ENCODE measurements around the gene KMT5B. TPM values are rescaled to one million over a fixed set of nuclear protein-coding genes. Genes with fewer than 3 reads are reported as not detected.

The KMT5B gene
- total and polyA plus RNA-seq, 2 of the 13 experiments (the other 11 are each of a cell fraction or from before 2014, with no cell fraction given): 17.6 to 23.7 TPM

DNA sequence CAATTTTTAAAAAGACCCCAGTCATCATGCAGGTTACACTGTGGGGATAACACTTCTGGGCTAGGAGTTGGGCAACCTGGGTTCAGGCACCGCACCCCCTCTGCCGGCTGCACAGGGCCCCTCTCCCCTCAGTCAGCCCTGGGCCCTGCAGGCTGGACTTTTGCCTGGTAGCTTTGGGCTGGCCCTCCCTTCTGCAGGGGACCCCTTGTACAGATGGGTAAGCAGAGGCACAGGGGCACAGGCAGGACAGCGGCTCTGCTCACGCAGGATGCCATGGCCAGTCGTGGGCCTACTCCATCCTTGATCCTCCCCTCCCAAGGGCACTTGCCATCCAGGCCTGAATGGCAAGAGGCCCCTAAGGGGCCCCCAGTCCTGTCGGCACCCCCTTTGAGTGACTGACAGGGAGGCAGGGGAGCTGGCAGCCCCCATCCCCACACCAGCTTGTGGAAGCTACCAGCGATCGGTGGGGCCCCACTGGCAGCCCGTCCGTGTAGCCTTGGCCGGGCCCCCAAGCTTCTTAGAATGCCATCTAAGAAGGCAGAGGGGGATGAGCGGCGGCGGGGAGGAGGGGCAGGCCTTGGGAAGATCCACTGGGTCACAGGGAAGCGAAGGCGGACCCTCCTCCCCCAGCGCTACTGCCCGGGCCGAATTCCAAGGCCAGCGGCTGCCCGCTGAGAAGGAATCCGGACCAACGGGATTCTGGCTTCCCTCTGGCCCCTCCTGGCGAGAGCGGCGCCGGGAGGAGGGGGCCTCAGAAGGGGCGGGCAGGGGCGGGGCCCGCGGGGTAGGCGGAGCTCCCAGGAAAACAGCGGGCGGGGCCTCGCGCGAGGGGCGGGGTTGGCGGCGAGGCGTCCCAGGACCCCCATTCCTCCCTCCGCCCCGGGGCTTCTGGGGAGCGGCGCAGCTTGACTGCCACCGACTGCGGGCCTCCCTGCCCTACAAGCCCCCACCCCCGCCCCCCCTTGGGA is 85.1 kb downstream of the KMT5B start (continued):
- TF ChIP-seq, protein P1, sequence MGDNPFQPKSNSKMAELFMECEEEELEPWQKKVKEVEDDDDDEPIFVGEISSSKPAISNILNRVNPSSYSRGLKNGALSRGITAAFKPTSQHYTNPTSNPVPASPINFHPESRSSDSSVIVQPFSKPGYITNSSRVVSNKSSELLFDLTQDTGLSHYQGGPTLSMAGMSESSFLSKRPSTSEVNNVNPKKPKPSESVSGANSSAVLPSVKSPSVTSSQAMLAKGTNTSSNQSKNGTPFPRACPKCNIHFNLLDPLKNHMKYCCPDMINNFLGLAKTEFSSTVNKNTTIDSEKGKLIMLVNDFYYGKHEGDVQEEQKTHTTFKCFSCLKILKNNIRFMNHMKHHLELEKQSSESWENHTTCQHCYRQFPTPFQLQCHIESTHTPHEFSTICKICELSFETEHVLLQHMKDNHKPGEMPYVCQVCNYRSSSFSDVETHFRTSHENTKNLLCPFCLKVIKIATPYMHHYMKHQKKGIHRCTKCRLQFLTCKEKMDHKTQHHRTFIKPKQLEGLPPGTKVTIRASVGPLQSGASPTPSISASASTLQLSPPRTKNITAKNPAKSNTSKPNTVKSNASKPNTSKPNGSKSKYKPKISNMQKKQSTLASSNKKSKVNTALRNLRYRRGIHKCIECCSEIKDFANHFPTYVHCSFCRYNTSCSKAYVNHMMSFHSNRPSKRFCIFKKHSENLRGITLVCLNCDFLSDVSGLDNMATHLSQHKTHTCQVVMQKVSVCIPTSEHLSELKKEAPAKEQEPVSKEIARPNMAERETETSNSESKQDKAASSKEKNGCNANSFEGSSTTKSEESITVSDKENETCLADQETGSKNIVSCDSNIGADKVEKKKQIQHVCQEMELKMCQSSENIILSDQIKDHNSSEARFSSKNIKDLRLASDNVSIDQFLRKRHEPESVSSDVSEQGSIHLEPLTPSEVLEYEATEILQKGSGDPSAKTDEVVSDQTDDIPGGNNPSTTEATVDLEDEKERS (CRISPR knock-in tag; IDR thresholded peaks at IDR 0.05): peak; percentile 72; the same call in 1 of the 2 replicates
- TF ChIP-seq, protein P2, sequence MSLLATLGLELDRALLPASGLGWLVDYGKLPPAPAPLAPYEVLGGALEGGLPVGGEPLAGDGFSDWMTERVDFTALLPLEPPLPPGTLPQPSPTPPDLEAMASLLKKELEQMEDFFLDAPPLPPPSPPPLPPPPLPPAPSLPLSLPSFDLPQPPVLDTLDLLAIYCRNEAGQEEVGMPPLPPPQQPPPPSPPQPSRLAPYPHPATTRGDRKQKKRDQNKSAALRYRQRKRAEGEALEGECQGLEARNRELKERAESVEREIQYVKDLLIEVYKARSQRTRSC (CRISPR knock-in tag; IDR thresholded peaks at IDR 0.05; ENCODE audit: low read depth): no peak
- TF ChIP-seq KLF13 (CRISPR knock-in tag; IDR thresholded peaks at IDR 0.05) (0 out of 2 replicates have a peak, but pooled peaks have one; percentile 56), AGO1 (IDR thresholded peaks at IDR 0.05; ENCODE audit: low read depth, low read length, poor library complexity, severe bottlenecking) (peak; percentile 65), HNF4G (IDR thresholded peaks at IDR 0.05; ENCODE audit: borderline replicate concordance, low read depth, low read length) (peak; percentile 86), HNF4G (CRISPR knock-in tag; IDR thresholded peaks at IDR 0.05; ENCODE audit: borderline replicate concordance, low read depth) (peak; percentile 62; the same call in 1 of the 2 replicates), RARA (CRISPR knock-in tag; IDR thresholded peaks at IDR 0.05) (peak; percentile 49), NCOR1 (IDR thresholded peaks at IDR 0.05; ENCODE audit: borderline replicate concordance, low read length) (peak; percentile 84), ELF3 (CRISPR knock-in tag; IDR thresholded peaks at IDR 0.05) (peak; percentile 19; the same call in 1 of the 2 replicates), SOX6 (IDR thresholded peaks at IDR 0.05) (no peak), SOX6 (CRISPR knock-in tag; IDR thresholded peaks at IDR 0.05) (peak; percentile 34), CCDC6 (CRISPR knock-in tag; IDR thresholded peaks at IDR 0.05) (peak; percentile 55; the same call in 1 of the 2 replicates), KDM2A (CRISPR knock-in tag; IDR thresholded peaks at IDR 0.05; ENCODE audit: borderline replicate concordance, low read depth) (peak; percentile 44; the same call in 1 of the 2 replicates)
- TF ChIP-seq, protein P3, sequence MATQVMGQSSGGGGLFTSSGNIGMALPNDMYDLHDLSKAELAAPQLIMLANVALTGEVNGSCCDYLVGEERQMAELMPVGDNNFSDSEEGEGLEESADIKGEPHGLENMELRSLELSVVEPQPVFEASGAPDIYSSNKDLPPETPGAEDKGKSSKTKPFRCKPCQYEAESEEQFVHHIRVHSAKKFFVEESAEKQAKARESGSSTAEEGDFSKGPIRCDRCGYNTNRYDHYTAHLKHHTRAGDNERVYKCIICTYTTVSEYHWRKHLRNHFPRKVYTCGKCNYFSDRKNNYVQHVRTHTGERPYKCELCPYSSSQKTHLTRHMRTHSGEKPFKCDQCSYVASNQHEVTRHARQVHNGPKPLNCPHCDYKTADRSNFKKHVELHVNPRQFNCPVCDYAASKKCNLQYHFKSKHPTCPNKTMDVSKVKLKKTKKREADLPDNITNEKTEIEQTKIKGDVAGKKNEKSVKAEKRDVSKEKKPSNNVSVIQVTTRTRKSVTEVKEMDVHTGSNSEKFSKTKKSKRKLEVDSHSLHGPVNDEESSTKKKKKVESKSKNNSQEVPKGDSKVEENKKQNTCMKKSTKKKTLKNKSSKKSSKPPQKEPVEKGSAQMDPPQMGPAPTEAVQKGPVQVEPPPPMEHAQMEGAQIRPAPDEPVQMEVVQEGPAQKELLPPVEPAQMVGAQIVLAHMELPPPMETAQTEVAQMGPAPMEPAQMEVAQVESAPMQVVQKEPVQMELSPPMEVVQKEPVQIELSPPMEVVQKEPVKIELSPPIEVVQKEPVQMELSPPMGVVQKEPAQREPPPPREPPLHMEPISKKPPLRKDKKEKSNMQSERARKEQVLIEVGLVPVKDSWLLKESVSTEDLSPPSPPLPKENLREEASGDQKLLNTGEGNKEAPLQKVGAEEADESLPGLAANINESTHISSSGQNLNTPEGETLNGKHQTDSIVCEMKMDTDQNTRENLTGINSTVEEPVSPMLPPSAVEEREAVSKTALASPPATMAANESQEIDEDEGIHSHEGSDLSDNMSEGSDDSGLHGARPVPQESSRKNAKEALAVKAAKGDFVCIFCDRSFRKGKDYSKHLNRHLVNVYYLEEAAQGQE (IDR thresholded peaks at IDR 0.05; ENCODE audit: borderline replicate concordance in 1 of 2, low read depth in 1 of 2, low read length in 2 of 2): peak in 1 of 2 experiments; percentile 19; a peak in 1 of 4 replicates
- TF ChIP-seq, protein P4, sequence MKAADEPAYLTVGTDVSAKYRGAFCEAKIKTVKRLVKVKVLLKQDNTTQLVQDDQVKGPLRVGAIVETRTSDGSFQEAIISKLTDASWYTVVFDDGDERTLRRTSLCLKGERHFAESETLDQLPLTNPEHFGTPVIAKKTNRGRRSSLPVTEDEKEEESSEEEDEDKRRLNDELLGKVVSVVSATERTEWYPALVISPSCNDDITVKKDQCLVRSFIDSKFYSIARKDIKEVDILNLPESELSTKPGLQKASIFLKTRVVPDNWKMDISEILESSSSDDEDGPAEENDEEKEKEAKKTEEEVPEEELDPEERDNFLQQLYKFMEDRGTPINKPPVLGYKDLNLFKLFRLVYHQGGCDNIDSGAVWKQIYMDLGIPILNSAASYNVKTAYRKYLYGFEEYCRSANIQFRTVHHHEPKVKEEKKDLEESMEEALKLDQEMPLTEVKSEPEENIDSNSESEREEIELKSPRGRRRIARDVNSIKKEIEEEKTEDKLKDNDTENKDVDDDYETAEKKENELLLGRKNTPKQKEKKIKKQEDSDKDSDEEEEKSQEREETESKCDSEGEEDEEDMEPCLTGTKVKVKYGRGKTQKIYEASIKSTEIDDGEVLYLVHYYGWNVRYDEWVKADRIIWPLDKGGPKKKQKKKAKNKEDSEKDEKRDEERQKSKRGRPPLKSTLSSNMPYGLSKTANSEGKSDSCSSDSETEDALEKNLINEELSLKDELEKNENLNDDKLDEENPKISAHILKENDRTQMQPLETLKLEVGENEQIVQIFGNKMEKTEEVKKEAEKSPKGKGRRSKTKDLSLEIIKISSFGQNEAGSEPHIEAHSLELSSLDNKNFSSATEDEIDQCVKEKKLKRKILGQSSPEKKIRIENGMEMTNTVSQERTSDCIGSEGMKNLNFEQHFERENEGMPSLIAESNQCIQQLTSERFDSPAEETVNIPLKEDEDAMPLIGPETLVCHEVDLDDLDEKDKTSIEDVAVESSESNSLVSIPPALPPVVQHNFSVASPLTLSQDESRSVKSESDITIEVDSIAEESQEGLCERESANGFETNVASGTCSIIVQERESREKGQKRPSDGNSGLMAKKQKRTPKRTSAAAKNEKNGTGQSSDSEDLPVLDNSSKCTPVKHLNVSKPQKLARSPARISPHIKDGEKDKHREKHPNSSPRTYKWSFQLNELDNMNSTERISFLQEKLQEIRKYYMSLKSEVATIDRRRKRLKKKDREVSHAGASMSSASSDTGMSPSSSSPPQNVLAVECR (CRISPR knock-in tag; IDR thresholded peaks at IDR 0.05; ENCODE audit: borderline replicate concordance): peak; percentile 12; the same call in 1 of the 2 replicates

Measured in HepG2 (cell line).